ENCODE measurements around the gene FAM3B.
"Not testable (repeated sequence)": the region's sequence is repeated elsewhere in the genome, so short reads cannot be mapped to it uniquely, and the experiment has no call there.

The FAM3B gene

GRCh38 chr21:41350436-41351155 lies 34.0 kb downstream of the FAM3B start:
- no peak overlapping the region for H3K27ac ChIP-seq
- TF ChIP-seq, protein P1, sequence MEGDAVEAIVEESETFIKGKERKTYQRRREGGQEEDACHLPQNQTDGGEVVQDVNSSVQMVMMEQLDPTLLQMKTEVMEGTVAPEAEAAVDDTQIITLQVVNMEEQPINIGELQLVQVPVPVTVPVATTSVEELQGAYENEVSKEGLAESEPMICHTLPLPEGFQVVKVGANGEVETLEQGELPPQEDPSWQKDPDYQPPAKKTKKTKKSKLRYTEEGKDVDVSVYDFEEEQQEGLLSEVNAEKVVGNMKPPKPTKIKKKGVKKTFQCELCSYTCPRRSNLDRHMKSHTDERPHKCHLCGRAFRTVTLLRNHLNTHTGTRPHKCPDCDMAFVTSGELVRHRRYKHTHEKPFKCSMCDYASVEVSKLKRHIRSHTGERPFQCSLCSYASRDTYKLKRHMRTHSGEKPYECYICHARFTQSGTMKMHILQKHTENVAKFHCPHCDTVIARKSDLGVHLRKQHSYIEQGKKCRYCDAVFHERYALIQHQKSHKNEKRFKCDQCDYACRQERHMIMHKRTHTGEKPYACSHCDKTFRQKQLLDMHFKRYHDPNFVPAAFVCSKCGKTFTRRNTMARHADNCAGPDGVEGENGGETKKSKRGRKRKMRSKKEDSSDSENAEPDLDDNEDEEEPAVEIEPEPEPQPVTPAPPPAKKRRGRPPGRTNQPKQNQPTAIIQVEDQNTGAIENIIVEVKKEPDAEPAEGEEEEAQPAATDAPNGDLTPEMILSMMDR (IDR thresholded peaks at IDR 0.05) = no peak
- no peak for TF ChIP-seq ZFX (IDR thresholded peaks at IDR 0.05; ENCODE audit: borderline replicate concordance)

DNA sequence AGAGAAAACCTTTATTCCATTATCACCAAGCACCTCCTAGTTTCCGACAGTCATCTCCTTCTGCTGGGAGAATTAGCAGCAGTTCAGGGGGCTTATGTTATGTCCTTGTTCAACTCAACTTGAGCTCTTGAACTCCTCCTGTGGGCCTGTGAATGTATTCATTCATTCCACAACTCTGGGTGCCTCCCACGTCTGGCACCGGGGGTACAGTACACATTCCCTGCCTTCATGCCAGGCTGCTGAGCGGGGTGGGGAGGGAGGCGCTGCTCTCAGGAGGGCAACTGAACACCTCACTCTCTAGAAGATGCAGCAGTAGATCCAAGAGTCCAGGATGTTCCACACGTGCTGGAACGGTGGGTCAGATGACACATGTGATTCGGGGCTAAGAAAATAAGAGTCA lies 40.9 kb downstream of the FAM3B start:
- TF ChIP-seq ZFX (IDR thresholded peaks at IDR 0.05; ENCODE audit: borderline replicate concordance) = no peak
- TF ChIP-seq, protein P1 (IDR thresholded peaks at IDR 0.05) = no peak

GRCh38 chr21:41358193-41359166 lies 41.9 kb downstream of the FAM3B start:
- TF ChIP-seq, protein P1 (IDR thresholded peaks at IDR 0.05) = no peak
- TF ChIP-seq ZFX (IDR thresholded peaks at IDR 0.05; ENCODE audit: borderline replicate concordance) = no peak
- H3K27ac ChIP-seq = no peak overlapping the region

More for the DNA sequence above, 40.9 kb downstream of the FAM3B start:
- H3K27ac ChIP-seq = no peak overlapping the region

- H3K27ac ChIP-seq = no peak overlapping the region
- TF ChIP-seq ZFX (IDR thresholded peaks at IDR 0.05; ENCODE audit: borderline replicate concordance) = no peak
- TF ChIP-seq, protein P1 (IDR thresholded peaks at IDR 0.05) = no peak
Measured at GRCh38 chr21:41359286-41359685, 42.7 kb downstream of the FAM3B start.

DNA sequence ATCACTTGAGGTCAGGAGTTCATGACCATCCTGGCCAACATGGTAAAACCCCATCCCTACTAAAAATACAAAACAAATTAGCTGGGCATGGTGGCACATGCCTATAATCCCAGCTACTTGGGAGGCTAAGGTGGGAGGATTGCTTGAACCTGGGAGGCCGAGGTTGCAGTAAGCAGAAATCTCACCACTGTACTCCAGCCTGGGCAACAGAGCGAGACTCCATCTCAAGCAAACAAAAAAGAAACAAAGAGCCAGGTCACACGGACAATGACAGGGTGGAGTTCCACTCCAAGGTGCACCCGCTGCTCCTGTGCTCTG lies 43.1 kb downstream of the FAM3B start:
- not testable (repeated sequence) for H3K27ac ChIP-seq

- no peak overlapping the region for H3K27ac ChIP-seq
- TF ChIP-seq, protein P1 (IDR thresholded peaks at IDR 0.05) = peak; percentile 81
- no peak for TF ChIP-seq ZFX (IDR thresholded peaks at IDR 0.05; ENCODE audit: borderline replicate concordance)
Measured at GRCh38 chr21:41360072-41360821, 43.6 kb downstream of the FAM3B start.

GRCh38 chr21:41361053-41361785 lies 44.6 kb downstream of the FAM3B start:
- no peak overlapping the region for H3K27ac ChIP-seq

More at GRCh38 chr21:41361053-41361785, 44.6 kb downstream of the FAM3B start:
- TF ChIP-seq, protein P1 (IDR thresholded peaks at IDR 0.05) = no peak
- no peak for TF ChIP-seq ZFX (IDR thresholded peaks at IDR 0.05; ENCODE audit: borderline replicate concordance)
